GM18511 (cell line): Measurements from ENCODE around the gene GDF2.

Source experiments
- ATAC-seq: cut with Tn5 transposase; IDR thresholded peaks from one replicate; pipeline ENCODE4 v1.9.1; 2021; ENCODE audit warnings: mild to moderate bottlenecking, moderate library complexity; ENCODE audit not compliant: unreplicated experiment

The GDF2 gene

GRCh38 chr10:47331954-47332353 is 9.7 kb downstream of the GDF2 start:
- no peak for ATAC-seq

- ATAC-seq: no peak
Measured at GRCh38 chr10:47332371-47332770, 10.1 kb downstream of the GDF2 start.

- ATAC-seq: no peak
Measured at GRCh38 chr10:47332946-47333345, 10.7 kb downstream of the GDF2 start.

- no peak for ATAC-seq
Measured at GRCh38 chr10:47333532-47333931, 11.3 kb downstream of the GDF2 start.

GRCh38 chr10:47334466-47335295 is 12.4 kb downstream of the GDF2 start:
- ATAC-seq: no peak

- no peak for ATAC-seq
Measured at GRCh38 chr10:47335906-47336305, 13.7 kb downstream of the GDF2 start.

GRCh38 chr10:47336387-47337134 is 14.3 kb downstream of the GDF2 start:
- no peak for ATAC-seq

GRCh38 chr10:47337310-47337709 is 15.1 kb downstream of the GDF2 start:
- no peak for ATAC-seq

GRCh38 chr10:47339186-47339735 is 17.0 kb downstream of the GDF2 start:
- no peak for ATAC-seq

- ATAC-seq: no peak
Measured at GRCh38 chr10:47339759-47340607, 17.7 kb downstream of the GDF2 start.

GRCh38 chr10:47340608-47341170 is 18.4 kb downstream of the GDF2 start:
- ATAC-seq: no peak

- no peak for ATAC-seq
Measured at GRCh38 chr10:47344996-47345870, 23.0 kb downstream of the GDF2 start.

- no peak for ATAC-seq
Measured at GRCh38 chr10:47346581-47347302, 24.5 kb downstream of the GDF2 start.

- no peak for ATAC-seq
Measured at GRCh38 chr10:47347303-47347675, 25.0 kb downstream of the GDF2 start.

GRCh38 chr10:47348138-47348651 is 25.9 kb downstream of the GDF2 start, which contains the start of gene RBP3:
Gene RBP3 (plus strand): TSS chr10:47348363. CDS start chr10:47348485, 122 bp downstream.
- ATAC-seq: no peak

GRCh38 chr10:47348661-47349470 is 26.6 kb downstream of the GDF2 start:
- no peak for ATAC-seq

GRCh38 chr10:47349516-47349915 is 27.3 kb downstream of the GDF2 start:
- no peak for ATAC-seq

- ATAC-seq: no peak
Measured at GRCh38 chr10:47349941-47350371, 27.7 kb downstream of the GDF2 start.
